ENCODE results near the gene ZNF618.

DNA sequence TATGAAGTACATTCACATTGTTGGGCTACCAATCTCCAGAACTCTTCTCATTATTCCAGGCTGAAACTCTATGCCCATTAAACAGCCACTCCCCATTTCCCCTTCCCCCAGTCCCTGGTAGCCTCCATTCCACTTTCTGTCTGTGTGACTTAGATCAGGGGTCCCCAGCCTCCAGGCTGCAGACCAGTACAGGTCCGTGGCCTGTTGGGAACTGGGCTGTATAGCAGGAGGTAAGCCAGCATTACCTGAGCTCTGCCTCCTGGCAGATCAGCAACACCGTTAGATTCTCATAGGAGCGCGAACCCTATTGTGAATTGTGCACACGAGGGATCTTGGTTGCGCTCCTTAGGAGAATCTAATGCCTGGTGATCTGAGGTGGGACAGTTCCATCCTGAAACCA lies 23.1 kb downstream of the ZNF618 start:
- TF ChIP-seq, protein P1, sequence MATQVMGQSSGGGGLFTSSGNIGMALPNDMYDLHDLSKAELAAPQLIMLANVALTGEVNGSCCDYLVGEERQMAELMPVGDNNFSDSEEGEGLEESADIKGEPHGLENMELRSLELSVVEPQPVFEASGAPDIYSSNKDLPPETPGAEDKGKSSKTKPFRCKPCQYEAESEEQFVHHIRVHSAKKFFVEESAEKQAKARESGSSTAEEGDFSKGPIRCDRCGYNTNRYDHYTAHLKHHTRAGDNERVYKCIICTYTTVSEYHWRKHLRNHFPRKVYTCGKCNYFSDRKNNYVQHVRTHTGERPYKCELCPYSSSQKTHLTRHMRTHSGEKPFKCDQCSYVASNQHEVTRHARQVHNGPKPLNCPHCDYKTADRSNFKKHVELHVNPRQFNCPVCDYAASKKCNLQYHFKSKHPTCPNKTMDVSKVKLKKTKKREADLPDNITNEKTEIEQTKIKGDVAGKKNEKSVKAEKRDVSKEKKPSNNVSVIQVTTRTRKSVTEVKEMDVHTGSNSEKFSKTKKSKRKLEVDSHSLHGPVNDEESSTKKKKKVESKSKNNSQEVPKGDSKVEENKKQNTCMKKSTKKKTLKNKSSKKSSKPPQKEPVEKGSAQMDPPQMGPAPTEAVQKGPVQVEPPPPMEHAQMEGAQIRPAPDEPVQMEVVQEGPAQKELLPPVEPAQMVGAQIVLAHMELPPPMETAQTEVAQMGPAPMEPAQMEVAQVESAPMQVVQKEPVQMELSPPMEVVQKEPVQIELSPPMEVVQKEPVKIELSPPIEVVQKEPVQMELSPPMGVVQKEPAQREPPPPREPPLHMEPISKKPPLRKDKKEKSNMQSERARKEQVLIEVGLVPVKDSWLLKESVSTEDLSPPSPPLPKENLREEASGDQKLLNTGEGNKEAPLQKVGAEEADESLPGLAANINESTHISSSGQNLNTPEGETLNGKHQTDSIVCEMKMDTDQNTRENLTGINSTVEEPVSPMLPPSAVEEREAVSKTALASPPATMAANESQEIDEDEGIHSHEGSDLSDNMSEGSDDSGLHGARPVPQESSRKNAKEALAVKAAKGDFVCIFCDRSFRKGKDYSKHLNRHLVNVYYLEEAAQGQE (IDR thresholded peaks at IDR 0.05; ENCODE audit: insufficient read depth in 1 of 2, low read depth in 2 of 2, low read length in 1 of 2), result no peak
- TF ChIP-seq SIN3A (IDR thresholded peaks at IDR 0.05; ENCODE audit: borderline replicate concordance, insufficient read depth, low read depth, low read length) (no peak), CTCF (IDR thresholded peaks at IDR 0.05) (no peak), POLR2AphosphoS5 (IDR thresholded peaks at IDR 0.05; ENCODE audit: low read depth, low read length) (no peak), TCF7L2 (IDR thresholded peaks at IDR 0.05; ENCODE audit: low read depth, low read length) (no peak)

All from Panc1 (cell line).